SK-N-SH (cell line): ENCODE data around the gene TTC7B.

Experiments used
- EZH2phosphoT487 ChIP-seq: fragments of 200-600 bp; sonication (generic); IDR thresholded peaks from 2 replicates; pipeline ENCODE4 v1.6.1; 2017; ENCODE audit warnings: low read depth, mixed run types, mild to moderate bottlenecking, antibody characterized with exemption, moderate library complexity, borderline replicate concordance
- FOXJ3 ChIP-seq: sonication (generic); formaldehyde crosslinking; IDR thresholded peaks from 2 replicates; pipeline ENCODE4 v1.5.1; 2020; ENCODE audit warnings: mild to moderate bottlenecking, missing genetic modification reagents
- MXI1 ChIP-seq: IDR thresholded peaks from 2 replicates; pipeline ENCODE4 v1.6.1; 2012; ENCODE audit warnings: mild to moderate bottlenecking, low read depth, low read length, improper control_type of control experiment
- NRF1 ChIP-seq: IDR thresholded peaks from 2 replicates; pipeline ENCODE4 v1.6.1; 2012; ENCODE audit warnings: low read depth, mild to moderate bottlenecking, low read length
- POLR2AphosphoS5 ChIP-seq: IDR thresholded peaks from 2 replicates; pipeline ENCODE4 v1.6.1; 2012; ENCODE audit warnings: low read depth, low read length
- RFX5 ChIP-seq: IDR thresholded peaks from 2 replicates; pipeline ENCODE4 v1.6.1; 2012; ENCODE audit warnings: mild to moderate bottlenecking, improper control_type of control experiment, low read length
- SIN3A ChIP-seq: IDR thresholded peaks from 2 replicates; pipeline ENCODE4 v1.6.1; 2012; ENCODE audit warnings: low read depth, mild to moderate bottlenecking, low read length, moderate library complexity, borderline replicate concordance
- SMC3 ChIP-seq: IDR thresholded peaks from 2 replicates; pipeline ENCODE4 v1.6.1; 2012; ENCODE audit warnings: low read depth, low read length, improper control_type of control experiment
- TAF1 ChIP-seq: IDR thresholded peaks from 2 replicates; pipeline ENCODE4 v1.6.1; 2012; ENCODE audit warnings: low read depth, mild to moderate bottlenecking, low read length, moderate library complexity, borderline replicate concordance
- YY1 ChIP-seq: IDR thresholded peaks from 2 replicates; pipeline ENCODE4 v1.4.0; 2012; ENCODE audit warnings: low read depth, mild to moderate bottlenecking
- TF ChIP-seq, protein P1 (sequence below): fragments of 200-600 bp; sonication (generic); IDR thresholded peaks from 2 replicates; pipeline ENCODE4 v1.6.1; 2017; ENCODE audit warnings: antibody characterized with exemption, mild to moderate bottlenecking, moderate library complexity
- TF ChIP-seq, protein P2 (sequence below): IDR thresholded peaks from 2 replicates; pipeline ENCODE4 v1.4.0; 2012; ENCODE audit warnings: low read depth
- TF ChIP-seq, protein P3 (sequence below): IDR thresholded peaks from 2 replicates; pipeline ENCODE4 v1.4.0; 2012; ENCODE audit warnings: low read depth, borderline replicate concordance
- TF ChIP-seq, protein P4 (sequence below): fragments of 150-350 bp; IDR thresholded peaks from 2 replicates; pipeline ENCODE4 v1.6.1; 2017; ENCODE audit warnings: antibody characterized with exemption, low read length, low read depth, borderline replicate concordance

DNA sequence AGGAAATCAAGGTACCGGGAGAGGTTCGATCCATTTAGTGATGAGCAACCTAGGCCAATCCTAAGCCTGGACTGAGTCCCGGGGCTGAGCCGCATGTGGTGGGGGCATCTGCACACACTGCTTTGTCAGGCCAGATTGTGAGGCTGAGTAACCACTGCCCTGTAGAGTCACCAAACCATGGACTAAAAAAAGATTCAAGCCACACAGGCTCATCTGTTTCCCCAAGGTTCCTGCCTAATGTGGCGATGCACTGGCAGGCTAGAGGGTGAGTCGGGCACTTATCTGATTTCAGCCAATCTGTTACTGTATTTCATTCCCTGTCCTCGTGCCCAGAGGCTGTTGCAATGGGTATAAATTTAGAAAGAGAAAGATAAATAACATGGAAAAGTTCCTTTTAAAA, 140.8 kb downstream of the TTC7B start:
- TF ChIP-seq, protein P1, sequence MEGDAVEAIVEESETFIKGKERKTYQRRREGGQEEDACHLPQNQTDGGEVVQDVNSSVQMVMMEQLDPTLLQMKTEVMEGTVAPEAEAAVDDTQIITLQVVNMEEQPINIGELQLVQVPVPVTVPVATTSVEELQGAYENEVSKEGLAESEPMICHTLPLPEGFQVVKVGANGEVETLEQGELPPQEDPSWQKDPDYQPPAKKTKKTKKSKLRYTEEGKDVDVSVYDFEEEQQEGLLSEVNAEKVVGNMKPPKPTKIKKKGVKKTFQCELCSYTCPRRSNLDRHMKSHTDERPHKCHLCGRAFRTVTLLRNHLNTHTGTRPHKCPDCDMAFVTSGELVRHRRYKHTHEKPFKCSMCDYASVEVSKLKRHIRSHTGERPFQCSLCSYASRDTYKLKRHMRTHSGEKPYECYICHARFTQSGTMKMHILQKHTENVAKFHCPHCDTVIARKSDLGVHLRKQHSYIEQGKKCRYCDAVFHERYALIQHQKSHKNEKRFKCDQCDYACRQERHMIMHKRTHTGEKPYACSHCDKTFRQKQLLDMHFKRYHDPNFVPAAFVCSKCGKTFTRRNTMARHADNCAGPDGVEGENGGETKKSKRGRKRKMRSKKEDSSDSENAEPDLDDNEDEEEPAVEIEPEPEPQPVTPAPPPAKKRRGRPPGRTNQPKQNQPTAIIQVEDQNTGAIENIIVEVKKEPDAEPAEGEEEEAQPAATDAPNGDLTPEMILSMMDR = no peak
- TF ChIP-seq EZH2phosphoT487 (no peak), FOXJ3 (CRISPR knock-in tag) (peak; percentile 44; the same call in 1 of the 2 replicates), RFX5 (no peak), POLR2AphosphoS5 (peak; percentile 34; the same call in 1 of the 2 replicates), SMC3 (peak; percentile 19; the same call in 1 of the 2 replicates), YY1 (no peak), SIN3A (no peak), NRF1 (no peak), TAF1 (no peak), MXI1 (no peak; the same call in 1 of the 2 replicates)
- TF ChIP-seq, protein P2, sequence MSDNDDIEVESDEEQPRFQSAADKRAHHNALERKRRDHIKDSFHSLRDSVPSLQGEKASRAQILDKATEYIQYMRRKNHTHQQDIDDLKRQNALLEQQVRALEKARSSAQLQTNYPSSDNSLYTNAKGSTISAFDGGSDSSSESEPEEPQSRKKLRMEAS = peak; percentile 84
- TF ChIP-seq, protein P3, sequence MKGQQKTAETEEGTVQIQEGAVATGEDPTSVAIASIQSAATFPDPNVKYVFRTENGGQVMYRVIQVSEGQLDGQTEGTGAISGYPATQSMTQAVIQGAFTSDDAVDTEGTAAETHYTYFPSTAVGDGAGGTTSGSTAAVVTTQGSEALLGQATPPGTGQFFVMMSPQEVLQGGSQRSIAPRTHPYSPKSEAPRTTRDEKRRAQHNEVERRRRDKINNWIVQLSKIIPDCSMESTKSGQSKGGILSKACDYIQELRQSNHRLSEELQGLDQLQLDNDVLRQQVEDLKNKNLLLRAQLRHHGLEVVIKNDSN = peak; percentile 25; the same call in 1 of the 2 replicates
- TF ChIP-seq, protein P4, sequence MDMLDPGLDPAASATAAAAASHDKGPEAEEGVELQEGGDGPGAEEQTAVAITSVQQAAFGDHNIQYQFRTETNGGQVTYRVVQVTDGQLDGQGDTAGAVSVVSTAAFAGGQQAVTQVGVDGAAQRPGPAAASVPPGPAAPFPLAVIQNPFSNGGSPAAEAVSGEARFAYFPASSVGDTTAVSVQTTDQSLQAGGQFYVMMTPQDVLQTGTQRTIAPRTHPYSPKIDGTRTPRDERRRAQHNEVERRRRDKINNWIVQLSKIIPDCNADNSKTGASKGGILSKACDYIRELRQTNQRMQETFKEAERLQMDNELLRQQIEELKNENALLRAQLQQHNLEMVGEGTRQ = no peak
